Mesenchymal stem cell (in vitro differentiated cells and primary cell): ENCODE data around the gene FES.

Experiments used
- DNase-seq: peaks from one replicate; pipeline ENCODE4 v3.0.0-alpha.2; 2013
- H2AFZ ChIP-seq: one replicate; pipeline ENCODE4 v1.6.1; 2013; ENCODE audit warnings: low read depth, mild to moderate bottlenecking, control low read depth, inconsistent platforms, low read length, moderate library complexity
- H2AK5ac ChIP-seq: 2 replicates; pipeline ENCODE4 v1.6.1; 2013; ENCODE audit warnings: low read length, moderate library complexity, mild to moderate bottlenecking, inconsistent platforms; ENCODE audit not compliant: severe bottlenecking
- H2BK120ac ChIP-seq: one replicate; pipeline ENCODE4 v1.6.1; 2013; ENCODE audit warnings: low read depth, mild to moderate bottlenecking, inconsistent platforms, low read length, moderate library complexity
- H2BK12ac ChIP-seq, 2 experiments: one replicate each; pipeline ENCODE4 v1.6.1; 2013; ENCODE audit warnings: inconsistent platforms in 2 of 2, low read length in 2 of 2, mild to moderate bottlenecking in 2 of 2, moderate library complexity in 2 of 2, control low read depth in 1 of 2
- H2BK15ac ChIP-seq: one replicate; pipeline ENCODE4 v1.6.1; 2013; ENCODE audit warnings: mild to moderate bottlenecking, low read depth, inconsistent platforms; ENCODE audit not compliant: poor library complexity, severe bottlenecking
- H2BK5ac ChIP-seq: 2 replicates; pipeline ENCODE4 v1.6.1; 2013; ENCODE audit warnings: low read depth, mild to moderate bottlenecking, low read length, control low read depth, inconsistent platforms; ENCODE audit not compliant: poor library complexity, severe bottlenecking
- H3K14ac ChIP-seq, 2 experiments: one replicate each; pipeline ENCODE4 v1.6.1; 2013; ENCODE audit warnings: inconsistent platforms in 2 of 2, low read length in 2 of 2, control low read depth in 1 of 2, mild to moderate bottlenecking in 1 of 2, moderate library complexity in 1 of 2
- H3K18ac ChIP-seq, 2 experiments: one replicate each; pipeline ENCODE4 v1.6.1; 2013; ENCODE audit warnings: inconsistent platforms in 2 of 2, low read length in 2 of 2, control low read depth in 1 of 2, low read depth in 1 of 2, mild to moderate bottlenecking in 1 of 2
- H3K23ac ChIP-seq, 2 experiments: one replicate each; pipeline ENCODE4 v1.6.1; 2013; ENCODE audit warnings: inconsistent platforms in 2 of 2, low read length in 2 of 2, mild to moderate bottlenecking in 2 of 2, moderate library complexity in 2 of 2, control low read depth in 1 of 2
- H3K27ac ChIP-seq: 2 replicates; pipeline ENCODE4 v1.5.1; 2013; ENCODE audit warnings: mild to moderate bottlenecking, moderate library complexity, low read length, control low read depth, inconsistent platforms; ENCODE audit not compliant: poor library complexity, severe bottlenecking
- H3K27me3 ChIP-seq, 2 experiments: 2 replicates each; pipeline versions ENCODE4 v1.6.1 to v1.7.0; 2013; ENCODE audit warnings: low read length in 2 of 2, mild to moderate bottlenecking in 2 of 2, moderate library complexity in 2 of 2, control low read depth in 1 of 2, inconsistent platforms in 1 of 2; ENCODE audit not compliant: control insufficient read depth in 1 of 2, insufficient read depth in 1 of 2
- H3K36me3 ChIP-seq, 2 experiments: 2 replicates each; pipeline versions ENCODE4 v1.6.1 to v1.7.0; 2013; ENCODE audit warnings: low read length in 2 of 2, control low read depth in 1 of 2, inconsistent platforms in 1 of 2, low read depth in 1 of 2, mild to moderate bottlenecking in 1 of 2; ENCODE audit not compliant: insufficient read depth in 2 of 2, control insufficient read depth in 1 of 2
- H3K4ac ChIP-seq, 2 experiments: one replicate each; pipeline ENCODE4 v1.6.1; 2013; ENCODE audit warnings: inconsistent platforms in 2 of 2, low read length in 2 of 2, mild to moderate bottlenecking in 2 of 2, moderate library complexity in 2 of 2, control low read depth in 1 of 2, low read depth in 1 of 2
- H3K4me1 ChIP-seq: 2 replicates; pipeline ENCODE4 v1.6.1; 2013; ENCODE audit warnings: low read depth, low read length, control low read depth; ENCODE audit not compliant: control insufficient read depth, insufficient read depth
- H3K4me2 ChIP-seq: 2 replicates; pipeline ENCODE4 v1.6.1; 2013; ENCODE audit warnings: low read length, mild to moderate bottlenecking, inconsistent platforms; ENCODE audit not compliant: poor library complexity, severe bottlenecking
- H3K4me3 ChIP-seq, 2 experiments: 2 replicates each; pipeline versions ENCODE4 v1.5.1 to v1.7.0; 2013; ENCODE audit warnings: low read length in 2 of 2, mild to moderate bottlenecking in 2 of 2, control low read depth in 1 of 2, low read depth in 1 of 2; ENCODE audit not compliant: insufficient read depth in 1 of 2
- H3K79me1 ChIP-seq: replicated peaks from 2 replicates; pipeline ENCODE4 v1.6.1; 2013; ENCODE audit warnings: mild to moderate bottlenecking, control low read depth, low read length, inconsistent platforms; ENCODE audit not compliant: poor library complexity, severe bottlenecking
- H3K9ac ChIP-seq: 2 replicates; pipeline ENCODE4 v1.7.0; 2013; ENCODE audit warnings: mild to moderate bottlenecking, low read length, moderate library complexity
- H3K9me3 ChIP-seq: 2 replicates; pipeline ENCODE4 v1.7.0; 2013; ENCODE audit warnings: mild to moderate bottlenecking, low read length; ENCODE audit not compliant: control insufficient read depth
- H4K8ac ChIP-seq: one replicate; pipeline ENCODE4 v1.6.1; 2013; ENCODE audit warnings: inconsistent platforms, mild to moderate bottlenecking, low read length, moderate library complexity
- H4K91ac ChIP-seq: one replicate; pipeline ENCODE4 v1.6.1; 2013; ENCODE audit warnings: mild to moderate bottlenecking, low read length, inconsistent platforms
- WGBS: methylation state at CpG from one replicate; pipeline ENCODE4 v1.1.7; 2013; ENCODE audit warnings: mixed read lengths; 5-methylcytosine and 5-hydroxymethylcytosine counted together

The FES gene

GRCh38 chr15:90884719-90885431 is 571 bp downstream of the FES start:
- Histone ChIP-seq H3K36me3 (peaks cover 45 to 53% of the 10 kb centered on the region in 2 experiments), H2AK5ac (peak overlapping the region; percentile 0), H2BK12ac (peak overlapping the region in 1 of 2 experiments; percentile 86), H2BK120ac (peak overlapping the region; percentile 99), H3K4me2 (peak overlapping the region; percentile 76), H3K18ac (peak overlapping the region; percentile 77 to 92), H3K27me3 (no peaks in the 10 kb centered on the region), H3K9ac (peak overlapping the region; percentile 93), H2BK15ac (peak overlapping the region; percentile 96), H3K27ac (no peak overlapping the region), H3K4me1 (peaks cover 30% of the 10 kb centered on the region), H3K4ac (peak overlapping the region; percentile 45 to 88), H3K9me3 (no peaks in the 10 kb centered on the region), H2AFZ (peak overlapping the region; percentile 33), H3K14ac (peak overlapping the region in 1 of 2 experiments; percentile 97), H3K79me1 (peaks cover 14% of the 10 kb centered on the region), H3K23ac (no peak overlapping the region), H3K4me3 (peak overlapping the region; percentile 55 to 78), H4K8ac (peak overlapping the region; percentile 77), H4K91ac (peak overlapping the region; percentile 92), H2BK5ac (no peak overlapping the region)
- WGBS = 71% methylated on average over 15 of the region's 16 CpGs
- DNase-seq = peak; percentile 10

DNA sequence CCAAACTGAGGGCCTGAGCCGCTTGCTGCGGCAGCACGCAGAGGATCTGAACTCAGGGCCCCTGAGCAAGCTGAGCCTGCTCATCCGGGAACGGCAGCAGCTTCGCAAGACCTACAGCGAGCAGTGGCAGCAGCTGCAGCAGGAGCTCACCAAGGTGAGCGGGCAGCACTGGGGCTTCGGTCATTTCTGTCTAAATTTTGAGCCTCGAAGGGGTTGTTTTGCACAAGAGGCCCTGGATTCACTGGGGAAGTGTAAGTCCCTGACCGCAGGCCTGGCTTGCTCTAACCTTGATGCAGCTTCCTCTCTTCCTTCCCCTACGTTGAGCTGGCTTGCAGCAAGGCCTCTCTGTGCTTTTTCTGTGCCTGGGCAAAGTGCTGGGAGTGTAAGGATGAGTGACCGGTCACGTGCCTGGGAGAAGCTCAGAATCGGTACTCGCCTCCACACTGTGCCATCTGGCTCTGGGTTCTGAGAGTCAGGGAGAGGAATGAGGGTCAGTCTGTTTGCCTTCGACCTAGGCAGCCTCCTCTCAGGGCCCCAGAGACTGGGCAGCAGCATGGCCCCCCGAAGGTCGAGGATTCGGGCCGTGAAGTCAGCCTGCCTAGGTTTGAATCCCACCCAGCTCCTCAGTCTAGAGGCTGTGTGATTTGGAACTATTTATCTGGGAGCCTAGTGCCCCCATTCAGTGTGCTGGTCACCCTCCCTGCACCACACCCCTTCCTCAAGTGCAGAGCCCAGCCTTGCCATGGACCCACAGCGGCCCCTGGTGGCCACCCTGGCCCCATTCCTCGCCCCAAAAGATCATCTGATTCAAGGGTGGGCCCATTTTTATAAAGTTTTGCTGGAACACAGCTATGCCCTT is 1.4 kb downstream of the FES start:
- H3K4me3 ChIP-seq = peak overlapping the region in 1 of 2 experiments; percentile 78
- H3K79me1 ChIP-seq = peaks cover 11% of the 10 kb centered on the region
- H3K4me2 ChIP-seq = no peak overlapping the region
- no peak overlapping the region for H3K27ac ChIP-seq
- H3K9me3 ChIP-seq = no peaks in the 10 kb centered on the region
- peak overlapping the region; percentile 33 for H2AK5ac ChIP-seq
- H3K9ac ChIP-seq = peak overlapping the region; percentile 93
- H4K91ac ChIP-seq = peak overlapping the region; percentile 75
- H3K23ac ChIP-seq = no peak overlapping the region
- peak overlapping the region; percentile 56 to 77 for H3K18ac ChIP-seq
- H3K36me3 ChIP-seq = peaks cover 45 to 48% of the 10 kb centered on the region in 2 experiments
- peak overlapping the region; percentile 82 for H4K8ac ChIP-seq
- no peak overlapping the region for H2BK120ac ChIP-seq
- H3K4ac ChIP-seq = peak overlapping the region; percentile 2 to 60
- H2BK12ac ChIP-seq = peak overlapping the region in 1 of 2 experiments; percentile 86
- H3K27me3 ChIP-seq = no peaks in the 10 kb centered on the region
- peaks cover 33% of the 10 kb centered on the region for H3K4me1 ChIP-seq
- 70% methylated on average over 20 of the region's 23 CpGs for WGBS
- peak; percentile 64 for DNase-seq
- no peak overlapping the region for H2AFZ ChIP-seq
- H3K14ac ChIP-seq = no peak overlapping the region
- H2BK5ac ChIP-seq = no peak overlapping the region
- peak overlapping the region; percentile 17 for H2BK15ac ChIP-seq

DNA sequence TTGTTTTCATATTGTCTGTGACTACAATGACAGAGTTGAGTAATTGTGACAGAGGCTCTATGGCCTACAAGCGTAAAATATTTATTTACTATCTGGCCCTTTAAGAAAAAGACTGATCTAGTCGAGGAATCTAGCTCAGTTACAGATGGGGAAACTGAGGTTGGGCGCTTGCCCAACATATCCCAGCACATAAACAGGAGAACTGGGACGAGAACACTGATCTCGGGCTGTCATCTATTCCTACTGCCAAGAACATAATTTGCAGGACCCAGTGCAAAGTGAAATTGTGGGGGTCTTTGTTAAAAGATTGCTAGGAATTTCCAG is 1.9 kb downstream of the FES start:
- H2AK5ac ChIP-seq = no peak overlapping the region
- peak overlapping the region; percentile 93 for H3K9ac ChIP-seq
- H3K27me3 ChIP-seq = no peaks in the 10 kb centered on the region
- DNase-seq = no peak
- no peak overlapping the region for H2AFZ ChIP-seq
- H2BK12ac ChIP-seq = no peak overlapping the region
- H4K8ac ChIP-seq = no peak overlapping the region
- H3K4ac ChIP-seq = no peak overlapping the region
- no peak overlapping the region for H2BK15ac ChIP-seq
- H3K4me2 ChIP-seq = no peak overlapping the region
- H3K4me3 ChIP-seq = peak overlapping the region in 1 of 2 experiments; percentile 7
- peaks cover 33% of the 10 kb centered on the region for H3K4me1 ChIP-seq
- H3K79me1 ChIP-seq = peaks cover 10% of the 10 kb centered on the region
- H3K14ac ChIP-seq = no peak overlapping the region
- 69% methylated on average over 3 of the region's 5 CpGs for WGBS
- no peak overlapping the region for H4K91ac ChIP-seq
- H3K23ac ChIP-seq = no peak overlapping the region
- H2BK120ac ChIP-seq = no peak overlapping the region
- H2BK5ac ChIP-seq = no peak overlapping the region
- no peak overlapping the region for H3K27ac ChIP-seq
- H3K18ac ChIP-seq = no peak overlapping the region
- peaks cover 45 to 48% of the 10 kb centered on the region in 2 experiments for H3K36me3 ChIP-seq
- H3K9me3 ChIP-seq = no peaks in the 10 kb centered on the region

DNA sequence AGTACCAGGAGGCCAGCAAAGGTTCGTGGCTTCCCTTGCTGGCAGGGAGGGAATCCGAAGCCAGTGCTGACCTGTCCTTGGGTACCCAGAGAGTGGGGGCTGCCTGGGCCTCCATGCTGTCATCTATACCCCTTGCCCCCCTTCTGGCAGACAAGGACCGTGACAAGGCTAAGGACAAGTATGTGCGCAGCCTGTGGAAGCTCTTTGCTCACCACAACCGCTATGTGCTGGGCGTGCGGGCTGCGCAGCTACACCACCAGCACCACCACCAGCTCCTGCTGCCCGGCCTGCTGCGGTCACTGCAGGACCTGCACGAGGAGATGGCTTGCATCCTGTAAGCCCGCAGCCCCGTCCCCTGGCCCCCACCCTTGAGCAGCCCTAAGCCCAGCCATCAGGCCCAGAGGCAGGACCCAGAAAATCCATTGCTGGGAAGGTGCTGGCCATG is 2.8 kb downstream of the FES start:
- Histone ChIP-seq H3K4me3 (no peak overlapping the region), H3K4me2 (no peak overlapping the region), H3K4me1 (peaks cover 33% of the 10 kb centered on the region), H2BK12ac (no peak overlapping the region), H3K79me1 (peaks cover 12% of the 10 kb centered on the region), H3K4ac (no peak overlapping the region), H3K27ac (no peak overlapping the region), H2BK15ac (no peak overlapping the region), H4K91ac (no peak overlapping the region), H3K18ac (no peak overlapping the region), H3K36me3 (peaks cover 45 to 49% of the 10 kb centered on the region in 2 experiments), H3K23ac (no peak overlapping the region), H2AFZ (no peak overlapping the region), H2AK5ac (no peak overlapping the region), H4K8ac (no peak overlapping the region), H2BK5ac (no peak overlapping the region), H3K14ac (no peak overlapping the region), H3K9ac (peak overlapping the region; percentile 93), H3K27me3 (no peaks in the 10 kb centered on the region), H3K9me3 (no peaks in the 10 kb centered on the region), H2BK120ac (no peak overlapping the region)
- WGBS = 94% methylated on average over 13 of the region's 13 CpGs
- no peak for DNase-seq
